Measurements from ENCODE around the gene MRPL37.

MRPL37 gene

GRCh38 chr1:54156201-54156600, 43.8 kb upstream of the MRPL37 start:
- TF ChIP-seq SIN3A (IDR thresholded peaks at IDR 0.05; ENCODE audit: borderline replicate concordance, insufficient read depth, low read length) (no peak), POLR2AphosphoS5 (IDR thresholded peaks at IDR 0.05; ENCODE audit: low read depth, low read length) (no peak), TAF1 (IDR thresholded peaks at IDR 0.05; ENCODE audit: borderline replicate concordance, insufficient read depth, low read length) (no peak), FOXP2 (optimal IDR thresholded peaks at IDR 0.05; ENCODE audit: borderline replicate concordance, extremely low read depth, extremely low read length, insufficient read depth) (no peak), REST (IDR thresholded peaks at IDR 0.05; ENCODE audit: insufficient read depth in 1 of 2, low read depth in 2 of 2, low read length in 2 of 2) (no peak)

- TF ChIP-seq TAF1 (IDR thresholded peaks at IDR 0.05; ENCODE audit: borderline replicate concordance, insufficient read depth, low read length) (no peak), SIN3A (IDR thresholded peaks at IDR 0.05; ENCODE audit: borderline replicate concordance, insufficient read depth, low read length) (no peak), POLR2AphosphoS5 (IDR thresholded peaks at IDR 0.05; ENCODE audit: low read depth, low read length) (no peak), REST (IDR thresholded peaks at IDR 0.05; ENCODE audit: insufficient read depth in 1 of 2, low read depth in 2 of 2, low read length in 2 of 2) (no peak), FOXP2 (optimal IDR thresholded peaks at IDR 0.05; ENCODE audit: borderline replicate concordance, extremely low read depth, extremely low read length, insufficient read depth) (no peak)
Observed at GRCh38 chr1:54156986-54157385, 43.0 kb upstream of the MRPL37 start.

- no peak for TF ChIP-seq TAF1 (IDR thresholded peaks at IDR 0.05; ENCODE audit: borderline replicate concordance, insufficient read depth, low read length)
- TF ChIP-seq FOXP2 (optimal IDR thresholded peaks at IDR 0.05; ENCODE audit: borderline replicate concordance, extremely low read depth, extremely low read length, insufficient read depth), result no peak
Observed at GRCh38 chr1:54157401-54157800, 42.6 kb upstream of the MRPL37 start.

- TF ChIP-seq TAF1 (IDR thresholded peaks at IDR 0.05; ENCODE audit: borderline replicate concordance, insufficient read depth, low read length), result no peak
- TF ChIP-seq POLR2AphosphoS5 (IDR thresholded peaks at IDR 0.05; ENCODE audit: low read depth, low read length), result no peak
- TF ChIP-seq REST (IDR thresholded peaks at IDR 0.05; ENCODE audit: insufficient read depth in 1 of 2, low read depth in 2 of 2, low read length in 2 of 2), result no peak
- TF ChIP-seq SIN3A (IDR thresholded peaks at IDR 0.05; ENCODE audit: borderline replicate concordance, insufficient read depth, low read length), result no peak
- TF ChIP-seq FOXP2 (optimal IDR thresholded peaks at IDR 0.05; ENCODE audit: borderline replicate concordance, extremely low read depth, extremely low read length, insufficient read depth), result no peak
Observed at GRCh38 chr1:54158071-54158470, 41.9 kb upstream of the MRPL37 start.

- TF ChIP-seq REST (IDR thresholded peaks at IDR 0.05; ENCODE audit: insufficient read depth in 1 of 2, low read depth in 2 of 2, low read length in 2 of 2) (no peak), FOXP2 (optimal IDR thresholded peaks at IDR 0.05; ENCODE audit: borderline replicate concordance, extremely low read depth, extremely low read length, insufficient read depth) (no peak), TAF1 (IDR thresholded peaks at IDR 0.05; ENCODE audit: borderline replicate concordance, insufficient read depth, low read length) (no peak), SIN3A (IDR thresholded peaks at IDR 0.05; ENCODE audit: borderline replicate concordance, insufficient read depth, low read length) (no peak), POLR2AphosphoS5 (IDR thresholded peaks at IDR 0.05; ENCODE audit: low read depth, low read length) (no peak)
Observed at GRCh38 chr1:54159733-54160316, 40.1 kb upstream of the MRPL37 start.

Data from PFSK-1 (cell line).